ENCODE results near the gene MTNR1A.
A peak's percentile ranks its signal among the peaks of the same experiment; 100 is the strongest.

MTNR1A gene

DNA sequence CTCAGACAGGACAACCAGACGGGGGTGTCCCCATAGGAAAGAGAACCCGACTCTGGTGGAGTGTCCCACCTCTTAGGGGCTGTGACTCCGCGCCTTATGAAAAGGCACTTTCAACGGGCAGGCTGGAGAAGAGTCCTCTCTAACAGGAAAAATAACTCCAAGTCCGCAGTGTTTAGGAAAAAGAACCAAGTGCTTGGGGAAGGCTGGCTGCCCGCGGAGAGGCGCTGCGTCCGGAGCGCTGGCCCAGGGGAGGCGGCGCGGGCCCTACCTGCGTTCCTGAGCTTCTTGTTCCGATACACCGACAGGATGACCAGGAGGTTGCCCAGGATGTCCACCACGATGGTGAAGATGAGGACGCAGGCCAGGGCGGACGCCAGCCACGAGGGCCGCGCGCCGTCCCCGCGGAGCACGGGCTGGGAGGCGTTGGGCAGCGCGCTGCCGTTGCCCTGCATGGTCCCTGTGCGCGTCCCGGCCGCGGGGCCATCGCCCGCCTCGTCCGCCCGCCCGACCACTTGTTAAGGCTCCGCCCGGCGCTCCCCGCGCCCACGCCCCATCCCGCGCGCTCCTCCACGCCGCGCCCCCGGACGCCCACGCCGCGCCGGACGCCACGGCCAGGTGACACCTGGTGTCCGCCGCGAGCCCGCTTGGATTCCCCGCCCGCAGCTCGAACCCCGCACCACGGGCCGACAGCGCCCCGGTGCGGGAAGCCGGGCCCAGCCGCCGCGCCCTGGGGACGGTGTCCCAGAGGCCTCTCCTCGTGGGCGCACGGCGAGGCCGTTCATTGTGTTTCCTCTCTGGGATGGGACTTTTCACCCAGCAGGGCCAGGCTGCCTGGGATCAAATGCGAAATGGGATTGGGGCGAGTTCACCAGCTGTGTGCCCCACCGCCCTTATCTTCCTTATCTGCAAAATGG, at the start of gene MTNR1A:
Gene MTNR1A (minus strand): TSS at position 654 of the 914 bp plus-strand sequence. CDS start 202 bp downstream, at position 452.
- no peak for DNase-seq (ENCODE audit: low spot score)

DNA sequence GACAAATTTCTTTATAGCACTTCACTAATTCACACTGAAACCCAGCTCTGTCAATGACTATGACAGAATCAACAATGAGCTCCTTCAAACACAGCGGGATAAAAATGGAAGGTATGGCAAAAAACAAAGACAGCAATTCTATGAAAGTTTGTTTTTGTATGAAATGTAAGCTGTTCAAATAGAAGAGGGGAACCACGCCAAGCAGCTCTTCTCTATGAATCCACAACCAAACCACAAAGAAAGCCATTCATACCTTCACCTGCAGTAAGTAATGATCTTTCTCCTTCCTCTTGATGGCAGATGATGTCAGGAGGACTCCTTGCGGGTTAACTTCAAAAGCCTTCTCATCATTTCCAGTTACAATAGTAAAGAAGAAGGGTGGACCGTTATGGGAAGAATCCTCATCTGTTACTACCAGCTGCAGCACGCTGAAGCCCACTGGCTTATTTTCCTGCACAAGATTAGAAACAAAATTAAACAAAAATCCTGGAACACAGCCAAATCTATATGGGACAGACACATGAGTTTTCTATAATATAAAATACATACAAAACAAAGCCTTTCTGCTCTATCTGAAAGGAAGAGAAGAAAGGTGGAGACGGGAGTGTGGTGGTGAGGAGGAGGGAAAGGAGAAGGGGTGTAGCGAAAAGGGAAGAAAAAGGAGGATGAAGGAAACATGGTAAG, 48.9 kb upstream of the MTNR1A start:
- DNase-seq (ENCODE audit: low spot score), result no peak

DNA sequence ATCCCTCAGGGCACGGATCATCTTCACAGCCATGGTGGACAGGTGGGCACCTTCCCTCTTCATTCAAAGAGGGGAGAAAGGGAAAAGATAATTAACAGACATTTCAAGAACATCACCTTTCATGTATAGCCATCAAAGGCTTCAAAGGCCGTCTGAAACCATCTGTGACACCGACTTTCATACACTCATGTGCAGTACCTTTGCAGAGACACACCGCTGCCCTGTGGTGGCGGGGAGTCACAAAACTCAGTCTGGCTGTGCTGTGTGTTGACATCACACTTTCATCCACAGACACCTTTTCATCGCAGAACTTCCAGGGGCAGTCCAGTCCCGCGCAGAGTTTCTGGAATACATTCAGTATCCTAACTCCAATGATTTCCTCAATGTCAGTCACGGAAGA, 47.6 kb upstream of the MTNR1A start:
- no peak for DNase-seq (ENCODE audit: low spot score)

DNA sequence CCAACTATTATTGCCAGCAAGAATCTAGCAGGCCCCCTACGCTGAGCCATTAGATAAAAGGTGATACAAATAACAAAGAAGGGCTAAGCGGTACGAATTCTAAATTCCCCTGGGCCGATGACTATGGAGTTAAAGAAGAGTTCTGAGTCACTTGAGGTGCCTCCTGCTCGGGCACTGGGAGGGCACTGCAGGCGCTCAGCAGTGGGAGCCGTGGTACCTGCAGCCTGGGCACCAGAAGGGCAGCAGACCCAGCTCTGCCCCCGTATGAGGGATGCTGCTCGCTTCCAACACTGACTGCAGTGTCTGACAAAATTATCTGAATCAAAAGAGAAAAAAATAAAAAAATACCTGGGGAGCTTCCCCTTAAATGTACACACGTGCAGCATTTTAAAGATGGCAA, 44.1 kb upstream of the MTNR1A start:
- no peak for DNase-seq (ENCODE audit: low spot score)

DNA sequence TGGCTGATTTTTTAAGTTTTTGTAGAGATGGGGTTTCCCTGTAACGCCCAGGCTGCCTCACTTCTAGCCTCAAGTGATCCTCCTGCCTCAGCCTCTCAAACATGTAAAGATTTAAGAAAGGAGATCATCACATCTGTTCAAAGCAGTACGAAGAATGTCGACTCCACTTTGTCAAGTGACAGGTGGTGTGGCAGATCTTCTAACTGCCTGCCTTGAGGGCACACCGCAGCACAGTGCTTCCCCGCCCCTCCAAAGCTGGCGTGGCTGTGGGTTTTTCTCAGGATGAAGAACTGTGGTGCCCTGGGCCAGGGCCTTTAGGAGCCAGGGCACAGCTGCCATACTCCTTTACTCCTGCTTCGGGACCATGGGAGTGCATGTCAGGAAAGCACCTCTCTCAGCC, 43.3 kb upstream of the MTNR1A start:
- DNase-seq (ENCODE audit: low spot score), result no peak

DNA sequence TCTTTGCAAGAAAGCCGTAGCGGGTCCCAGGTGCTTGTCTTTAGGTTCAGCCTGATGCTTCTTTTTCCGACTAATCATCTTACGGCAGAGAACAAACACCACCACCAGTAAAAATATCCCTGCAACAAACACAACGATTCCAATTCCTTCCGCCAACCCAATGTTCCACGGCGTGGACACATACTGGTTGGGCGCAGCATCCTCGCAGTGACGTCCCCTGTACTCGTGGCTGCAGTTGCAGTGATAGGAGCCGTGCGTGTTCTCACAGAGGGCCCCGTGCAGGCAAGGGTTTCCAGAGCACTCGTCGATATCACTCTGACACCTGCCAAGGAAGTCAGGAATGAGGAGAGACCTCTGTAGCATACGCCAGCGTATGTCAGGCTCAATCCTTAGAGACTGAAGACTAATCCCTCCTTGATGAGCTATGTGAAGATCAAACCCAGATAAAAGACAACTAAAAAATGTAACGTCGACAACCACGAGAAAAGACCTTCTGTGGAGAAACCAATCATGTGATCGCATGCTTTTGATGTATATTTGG, 41.6 kb upstream of the MTNR1A start:
- no peak for DNase-seq (ENCODE audit: low spot score)

DNA sequence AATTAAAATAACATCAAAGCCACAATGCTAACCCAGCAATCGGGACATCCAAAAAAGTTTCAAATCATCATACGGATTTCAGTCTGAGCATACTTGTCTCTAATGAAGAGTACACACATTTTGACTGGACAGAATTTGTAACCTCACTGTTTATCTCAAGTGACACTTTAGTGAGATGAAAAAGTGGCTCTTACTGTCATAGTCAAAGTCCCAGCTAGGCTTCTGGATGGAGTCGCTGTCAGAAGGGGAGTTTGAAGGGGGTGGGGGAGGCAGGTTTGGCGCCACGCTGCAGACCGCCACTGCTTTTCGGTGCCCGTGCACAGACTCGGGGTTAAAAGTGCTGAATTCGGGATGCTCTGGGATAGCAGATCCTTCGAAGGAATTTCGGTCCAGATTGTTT, 41.0 kb upstream of the MTNR1A start:
- DNase-seq (ENCODE audit: low spot score), result no peak

DNA sequence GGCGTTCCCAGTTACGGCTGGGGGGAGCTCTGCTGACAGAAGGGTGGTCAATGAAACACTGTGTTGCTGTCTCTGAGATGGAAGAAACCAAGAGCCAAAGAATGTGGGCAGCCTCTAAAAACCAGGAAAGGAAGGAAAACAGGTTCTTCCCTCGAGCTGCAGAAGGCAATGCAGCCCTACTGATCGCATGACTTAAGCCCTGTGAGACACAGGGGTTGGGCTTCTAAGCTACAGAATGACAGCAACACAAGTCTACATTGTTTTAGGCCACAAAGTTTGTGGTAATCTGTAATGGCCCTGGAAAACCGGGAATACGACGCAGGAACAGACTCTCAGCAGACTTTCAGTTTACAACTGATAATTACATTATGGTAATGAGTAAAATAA, 38.2 kb upstream of the MTNR1A start:
- no peak for DNase-seq (ENCODE audit: low spot score)

DNA sequence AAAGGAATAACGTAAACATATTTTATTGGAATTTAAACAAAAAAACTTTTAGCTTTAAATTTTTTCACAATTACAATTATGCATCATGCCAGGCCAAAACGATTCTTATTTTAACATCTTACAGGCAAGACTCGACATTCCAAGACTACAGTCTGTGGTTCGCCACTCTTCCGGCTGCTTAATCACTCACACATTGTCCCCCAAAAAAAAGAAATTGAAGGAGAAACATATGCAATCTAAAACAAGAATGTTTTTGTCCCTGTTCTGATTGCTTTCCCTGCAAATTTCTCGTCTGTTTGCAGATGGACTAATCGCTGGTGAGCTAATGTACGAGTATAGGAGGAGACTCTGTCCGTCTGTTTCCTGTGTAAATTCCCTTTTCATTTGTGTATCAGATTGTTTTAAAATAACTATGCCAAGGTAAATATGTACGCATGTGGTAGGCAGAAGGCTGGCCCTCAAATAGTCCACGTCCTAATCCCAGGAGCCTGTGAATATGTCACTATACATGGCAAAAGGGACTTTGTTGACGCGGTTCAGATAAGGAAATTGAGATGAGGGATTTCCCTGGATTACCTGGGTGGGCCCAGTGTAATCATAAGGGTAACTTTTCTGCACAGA, 37.7 kb upstream of the MTNR1A start:
- DNase-seq (ENCODE audit: low spot score), result no peak

DNA sequence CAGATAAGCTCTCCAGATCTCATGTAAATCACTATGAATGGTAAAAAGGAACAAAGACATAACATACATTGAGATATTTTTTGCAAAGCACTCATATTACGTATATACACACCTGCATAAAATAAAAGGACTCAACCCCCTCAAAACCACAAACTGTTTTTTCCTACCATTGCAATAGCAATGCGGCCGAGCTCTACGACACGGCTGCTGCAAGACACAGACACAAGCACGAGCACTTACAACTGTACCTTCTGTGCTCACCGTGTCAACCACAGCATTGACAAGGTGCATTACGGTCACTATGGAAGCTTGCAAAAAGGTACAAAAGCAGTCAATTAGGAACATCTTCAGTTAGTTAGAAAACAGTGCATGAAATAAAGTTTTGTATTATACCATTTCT, 37.1 kb upstream of the MTNR1A start:
- DNase-seq (ENCODE audit: low spot score), result no peak

DNA sequence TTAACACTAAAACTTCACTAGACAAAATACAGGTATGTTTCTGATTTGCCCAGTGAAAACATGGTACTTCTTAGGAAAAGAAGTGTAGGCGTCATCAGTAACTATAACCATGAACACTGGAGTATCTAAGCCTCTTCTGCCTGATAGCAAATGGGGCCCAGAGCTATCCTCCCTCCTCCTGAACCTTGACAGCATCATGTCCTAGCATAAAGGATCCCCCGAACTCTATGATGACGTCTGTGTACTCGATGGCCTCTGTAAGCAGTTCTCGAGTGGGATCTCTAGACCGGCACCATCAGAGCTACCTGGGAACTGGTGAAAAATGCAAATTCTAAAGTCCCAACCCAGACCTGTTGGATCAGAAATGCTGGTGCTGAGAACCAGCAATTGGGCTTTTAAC, 36.3 kb upstream of the MTNR1A start:
- no peak for DNase-seq (ENCODE audit: low spot score)

DNA sequence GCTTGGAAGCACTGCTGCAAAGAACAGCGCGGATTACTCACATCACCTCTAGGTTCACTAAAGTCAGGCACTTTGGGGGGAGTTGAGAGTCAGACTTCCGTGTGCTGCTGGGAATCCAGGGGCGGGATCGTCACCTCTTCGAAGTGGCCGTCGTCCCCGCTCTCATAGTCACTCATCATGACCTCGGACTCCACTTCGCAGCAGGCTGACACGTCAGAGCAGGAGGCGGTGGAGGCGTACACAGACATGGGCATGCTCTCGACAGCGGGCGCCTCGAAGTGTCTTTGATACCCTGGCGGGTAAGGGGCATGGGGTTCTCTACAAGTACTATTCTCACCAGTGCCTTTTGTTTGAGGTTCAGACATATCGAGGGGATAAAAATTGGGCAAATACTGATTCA, 33.1 kb upstream of the MTNR1A start:
- no peak for DNase-seq (ENCODE audit: low spot score)

DNA sequence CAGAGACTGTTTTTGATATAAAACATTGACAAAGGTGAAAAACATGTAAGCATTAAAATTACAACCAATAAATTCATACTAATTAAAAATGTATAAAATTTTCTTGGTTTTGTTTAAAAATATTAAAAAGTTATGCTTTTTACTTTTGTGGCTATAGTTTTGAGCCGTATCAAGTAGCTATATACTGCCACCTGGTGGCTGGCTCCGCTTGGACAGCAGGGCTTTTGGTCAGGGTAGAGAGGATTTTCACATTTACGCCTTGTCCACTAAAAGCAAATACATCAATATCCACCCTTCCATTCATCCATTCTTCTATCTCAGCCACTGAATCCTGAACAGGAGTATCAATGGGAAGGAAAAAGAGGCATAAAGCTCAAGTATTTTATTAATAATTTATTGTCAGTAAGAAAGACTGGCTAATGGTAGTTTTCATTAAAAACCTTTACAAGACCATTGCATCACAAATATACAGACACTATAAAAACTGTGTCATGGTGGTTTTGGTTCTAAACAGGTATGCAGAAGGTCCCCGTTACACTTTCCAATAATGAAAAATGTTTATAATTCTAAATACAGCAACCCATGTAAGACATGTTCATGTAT, 32.1 kb upstream of the MTNR1A start:
- peak; percentile 47 for DNase-seq (ENCODE audit: low spot score)

DNA sequence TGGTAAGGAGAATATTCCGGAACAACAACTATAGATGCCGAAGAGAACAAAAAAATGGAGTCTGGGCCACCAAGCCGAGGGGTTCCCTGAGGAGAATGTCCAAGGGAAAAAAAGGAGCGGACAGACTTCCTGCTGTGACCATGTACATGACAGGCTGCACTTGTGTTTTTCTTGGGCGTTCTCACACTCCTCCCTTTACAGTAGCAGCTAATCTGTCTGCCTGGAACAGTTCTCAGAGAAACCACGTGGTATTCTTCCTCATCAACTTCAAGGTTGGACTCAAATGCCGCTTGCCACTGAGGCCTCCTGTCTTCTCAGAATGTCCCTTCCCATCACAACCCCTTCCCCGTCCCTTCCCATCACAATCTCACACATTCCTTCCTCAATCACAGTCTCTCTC, 30.8 kb upstream of the MTNR1A start:
- no peak for DNase-seq (ENCODE audit: low spot score)

DNA sequence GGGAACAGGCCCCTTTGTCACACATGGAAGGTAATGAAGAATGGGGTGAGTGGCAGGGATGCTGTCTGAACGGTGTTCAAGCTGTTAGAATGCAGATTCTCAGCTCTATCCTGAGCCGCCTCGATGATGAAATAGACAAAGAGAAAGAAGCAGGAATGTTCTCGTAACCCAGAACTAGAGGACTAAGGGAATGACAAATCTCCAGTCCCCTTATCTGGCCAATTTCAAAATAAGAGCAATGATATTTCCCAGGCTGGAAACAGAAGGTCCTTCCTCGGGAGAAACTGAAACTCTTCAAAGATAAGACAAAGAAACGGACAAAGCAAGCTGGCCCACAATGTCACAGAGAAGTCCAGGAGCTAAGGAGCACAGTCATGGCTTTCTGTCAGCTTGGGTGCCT, 29.5 kb upstream of the MTNR1A start:
- no peak for DNase-seq (ENCODE audit: low spot score)

DNA sequence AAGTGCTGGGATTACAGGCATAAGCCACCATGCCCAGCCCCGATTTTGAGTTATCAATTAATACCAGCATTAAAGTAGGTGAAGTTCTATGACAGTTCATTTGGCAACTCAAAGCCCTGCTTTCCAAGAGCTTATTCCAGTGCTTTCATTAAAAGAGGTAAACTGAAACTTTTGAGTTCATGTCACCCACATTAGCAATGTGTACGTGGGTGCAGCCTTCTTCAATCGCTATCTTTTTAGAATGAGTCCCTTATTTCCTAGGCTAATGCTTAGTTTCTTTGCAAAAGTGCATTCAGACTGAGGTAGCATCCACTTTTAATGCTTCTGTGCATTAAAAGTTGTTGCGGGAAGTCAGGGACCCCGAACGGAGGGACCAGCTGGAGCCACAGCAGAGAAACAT, 26.1 kb upstream of the MTNR1A start:
- DNase-seq (ENCODE audit: low spot score), result no peak

DNA sequence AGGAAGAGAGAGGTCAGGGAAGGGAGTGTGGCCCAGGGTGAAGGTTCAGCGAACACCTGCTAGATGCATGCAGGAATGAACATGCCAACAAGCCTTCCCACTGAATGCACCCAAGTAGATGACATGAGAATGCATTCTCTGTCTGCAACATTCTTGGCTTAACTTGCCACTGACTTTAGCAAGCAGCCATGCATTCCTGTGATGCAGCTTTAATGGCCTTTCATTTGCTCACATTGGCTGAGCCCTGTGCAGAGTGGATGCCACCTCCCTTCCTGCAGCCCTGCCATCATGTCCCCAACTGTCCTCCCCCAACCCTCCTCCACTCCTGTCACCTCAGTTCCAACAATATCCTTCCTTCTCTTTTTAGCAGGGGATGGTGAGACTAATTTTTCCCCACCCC, 25.3 kb upstream of the MTNR1A start:
- no peak for DNase-seq (ENCODE audit: low spot score)

DNA sequence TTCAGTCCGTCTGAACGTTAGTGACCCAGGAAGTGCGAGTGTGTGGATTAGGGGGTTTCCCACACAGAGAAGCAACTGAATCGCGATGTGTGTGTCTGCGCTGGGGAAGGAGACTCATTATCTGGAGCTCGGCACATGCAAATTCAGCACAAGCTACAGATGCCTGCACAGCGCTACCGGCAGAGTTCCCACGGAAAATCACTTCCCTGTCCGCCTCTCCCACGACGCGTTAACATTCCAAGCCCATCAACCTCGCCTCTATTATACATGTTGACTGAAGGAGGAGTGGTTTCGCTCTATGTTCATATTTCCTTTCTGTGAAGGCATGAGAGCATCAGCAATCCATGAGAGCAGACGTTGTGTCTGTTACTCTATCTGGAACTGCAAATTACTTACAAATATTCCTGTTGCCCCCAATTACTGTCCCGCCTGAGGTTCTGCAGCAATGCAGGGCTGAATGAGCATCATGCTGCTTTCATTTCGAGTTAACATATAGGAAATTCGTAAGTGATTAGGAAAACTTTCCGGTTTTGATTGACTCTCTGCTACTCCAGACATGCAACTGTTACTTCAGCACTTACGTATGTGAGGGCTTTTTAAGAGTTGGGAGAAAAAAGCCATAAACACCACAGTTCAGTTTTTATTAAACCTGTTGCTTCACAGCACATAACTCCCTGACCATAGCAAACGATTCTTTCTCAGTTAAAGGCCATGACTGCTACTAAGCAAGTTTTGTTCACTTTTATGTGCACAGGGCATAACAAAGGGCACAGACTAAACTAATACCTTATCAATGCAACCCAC, 15.0 kb upstream of the MTNR1A start:
- no peak for DNase-seq (ENCODE audit: low spot score)

DNA sequence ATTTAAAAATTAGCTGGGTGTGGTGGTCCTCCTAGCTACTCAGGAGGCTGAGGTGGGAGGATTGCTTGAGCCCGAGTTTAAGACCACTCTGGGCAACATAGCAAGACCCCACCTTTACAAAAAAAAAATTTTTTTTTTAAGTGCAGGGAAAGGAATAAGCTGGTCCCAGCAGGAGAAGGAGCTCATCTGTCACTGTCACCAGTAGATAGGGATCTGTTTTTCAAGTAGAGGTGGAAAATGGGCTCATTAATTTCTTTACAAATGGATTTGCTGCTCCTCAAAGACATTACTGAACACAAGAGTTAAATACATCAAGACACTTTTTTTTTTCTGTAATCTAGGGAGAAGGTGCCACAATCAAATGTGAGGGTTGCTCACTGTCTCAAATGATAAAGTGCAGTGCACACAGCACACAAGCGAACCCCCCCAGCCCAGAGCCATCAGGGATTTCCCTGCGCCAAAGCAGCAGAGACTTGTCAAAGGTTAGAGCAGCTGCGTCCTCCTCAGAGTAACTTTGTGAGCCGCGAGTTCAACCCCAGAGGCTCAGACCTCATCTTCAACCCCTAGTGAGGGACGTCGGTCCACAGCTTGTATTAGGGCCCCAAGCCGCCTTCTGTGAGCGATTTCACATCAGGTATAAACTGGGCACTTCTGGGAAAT, 14.3 kb upstream of the MTNR1A start:
- DNase-seq (ENCODE audit: low spot score), result no peak

DNA sequence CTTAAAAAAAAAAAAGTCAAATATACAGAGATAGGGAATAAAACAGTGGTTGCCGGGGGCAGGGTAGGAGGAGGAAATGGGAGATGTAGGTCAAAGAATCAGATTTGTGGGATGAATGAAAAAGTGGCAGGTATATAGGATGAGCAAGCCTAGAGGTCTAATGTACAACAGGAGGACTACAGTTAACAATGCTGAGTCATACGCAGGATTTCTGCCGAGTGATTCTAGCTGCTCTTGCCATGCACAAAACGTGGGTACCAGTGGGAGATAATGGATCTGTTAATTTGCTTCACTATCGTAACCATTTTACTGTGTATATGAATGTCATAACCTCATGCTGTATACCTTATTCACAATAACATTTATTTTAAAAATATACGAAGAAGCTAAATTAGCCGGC, 10.7 kb upstream of the MTNR1A start:
- DNase-seq (ENCODE audit: low spot score), result no peak

DNA sequence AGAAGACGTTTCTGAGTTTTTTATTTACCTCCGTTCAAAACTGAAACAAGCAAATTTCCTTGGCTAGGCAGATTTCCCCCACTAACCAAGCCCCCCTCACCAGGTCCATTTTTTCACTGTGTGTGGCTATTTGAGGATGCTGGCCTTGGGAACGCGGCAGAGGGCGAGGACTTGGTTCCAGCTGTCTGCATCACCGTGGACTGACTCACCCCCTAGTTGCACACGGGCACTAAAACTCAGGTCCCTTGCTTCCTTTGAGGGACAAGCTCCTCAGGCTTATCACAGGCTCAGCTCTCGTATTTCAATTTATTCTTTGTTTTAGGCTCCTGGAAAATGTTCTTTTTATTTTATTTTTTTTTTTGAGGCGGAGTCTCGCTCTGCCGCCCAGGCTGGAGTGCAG, 8.4 kb upstream of the MTNR1A start:
- no peak for DNase-seq (ENCODE audit: low spot score)

Data from kidney capillary endothelial cell (primary cell).